D721Med (cell line): ENCODE data around the gene TRAF6.

Experiments used
- DNase-seq: peaks from one replicate; pipeline ENCODE4 v3.0.0; 2011; ENCODE audit warnings: low spot score; ENCODE audit not compliant: insufficient read length
- FAIRE-seq: peaks from 2 replicates; lab custom pipeline; 2011; peaks lifted over from hg19 to GRCh38; lab: Jason Lieb, UNC
- CTCF ChIP-seq: IDR thresholded peaks from 2 replicates; pipeline ENCODE4 v1.5.1; 2012; ENCODE audit warnings: mild to moderate bottlenecking, control low read depth; ENCODE audit not compliant: insufficient read depth; ENCODE audit errors: missing control alignments

Gene TRAF6

GRCh38 chr11:36509201-36509639 lies 852 bp downstream of the TRAF6 start:
- no peak for DNase-seq
- TF ChIP-seq CTCF: no peak
- no peak for FAIRE-seq

GRCh38 chr11:36508743-36509142 lies 1.3 kb downstream of the TRAF6 start:
- no peak for TF ChIP-seq CTCF
- DNase-seq (no peak), FAIRE-seq (no peak)

- TF ChIP-seq CTCF: no peak
- no peak for FAIRE-seq
Observed at GRCh38 chr11:36507824-36508489, 2.1 kb downstream of the TRAF6 start.

GRCh38 chr11:36501236-36501635 lies 8.8 kb downstream of the TRAF6 start:
- FAIRE-seq (no peak), DNase-seq (no peak)
- no peak for TF ChIP-seq CTCF

More at GRCh38 chr11:36507824-36508489, 2.1 kb downstream of the TRAF6 start:
- DNase-seq: no peak

GRCh38 chr11:36500315-36500721 lies 9.8 kb downstream of the TRAF6 start:
- FAIRE-seq (no peak), DNase-seq (no peak)
- no peak for TF ChIP-seq CTCF

GRCh38 chr11:36499315-36499714 lies 10.8 kb downstream of the TRAF6 start:
- no peak for TF ChIP-seq CTCF
- no peak for FAIRE-seq
- DNase-seq: no peak

- no peak for FAIRE-seq
- no peak for DNase-seq
- no peak for TF ChIP-seq CTCF
Observed at GRCh38 chr11:36498721-36499120, 11.4 kb downstream of the TRAF6 start.
